Liver (tissue), 9 donors: ENCODE measurements around the gene SPSB1. TPM values are rescaled to one million over a fixed set of nuclear protein-coding genes. Genes with fewer than 3 reads are reported as not detected.

Experiments
- DNase-seq: peaks from one replicate; pipeline ENCODE4 v3.0.0-alpha.2; 2017; ENCODE audit warnings: low spot score
- H3K27ac ChIP-seq, 2 donors: one replicate each; pipeline ENCODE4 v1.7.0; 2013; ENCODE audit warnings: inconsistent platforms in 2 of 2, low read length in 2 of 2, control low read depth in 1 of 2, low read depth in 1 of 2, mild to moderate bottlenecking in 1 of 2
- H3K27me3 ChIP-seq, 4 donors: one replicate each; pipeline versions ENCODE4 v1.6.1 to v1.7.0; 2013; ENCODE audit warnings: low read length in 3 of 4, inconsistent platforms in 1 of 4, mild to moderate bottlenecking in 1 of 4, moderate library complexity in 1 of 4; ENCODE audit not compliant: control insufficient read depth in 4 of 4, insufficient read depth in 4 of 4
- H3K36me3 ChIP-seq, 4 donors: one replicate each; pipeline versions ENCODE4 v1.6.1 to v1.7.0; 2013; ENCODE audit warnings: low read length in 3 of 4, mild to moderate bottlenecking in 3 of 4, low read depth in 1 of 4, moderate library complexity in 1 of 4; ENCODE audit not compliant: control insufficient read depth in 4 of 4, insufficient read depth in 3 of 4
- H3K4me1 ChIP-seq, 4 donors: one replicate each; pipeline versions ENCODE4 v1.6.1 to v1.7.0; 2013; ENCODE audit warnings: low read length in 3 of 4, mild to moderate bottlenecking in 3 of 4, moderate library complexity in 1 of 4; ENCODE audit not compliant: control insufficient read depth in 4 of 4, insufficient read depth in 4 of 4
- H3K4me3 ChIP-seq, 3 donors: one replicate each; pipeline versions ENCODE4 v1.6.1 to v1.7.0; 2013; ENCODE audit warnings: low read length in 3 of 3, control low read depth in 1 of 3, low read depth in 1 of 3, mild to moderate bottlenecking in 1 of 3
- H3K9ac ChIP-seq, 2 donors: one replicate each; pipeline ENCODE4 v1.7.0; 2013; ENCODE audit warnings: low read length in 2 of 2, mild to moderate bottlenecking in 2 of 2, moderate library complexity in 2 of 2, control low read depth in 1 of 2, low read depth in 1 of 2
- H3K9me3 ChIP-seq, 4 donors: one replicate each; pipeline versions ENCODE4 v1.6.1 to v1.7.0; 2013; ENCODE audit warnings: low read length in 3 of 4; ENCODE audit not compliant: control insufficient read depth in 4 of 4
- ATF3 ChIP-seq: IDR thresholded peaks from 2 replicates; pipeline ENCODE4 v1.6.1; 2016; ENCODE audit warnings: antibody characterized with exemption
- CTCF ChIP-seq: fragments of 150-350 bp; IDR thresholded peaks from 2 replicates; pipeline ENCODE4 v1.5.1; 2017; ENCODE audit warnings: improper control_type of control experiment, low read depth, low read length; ENCODE audit not compliant: missing input control
- EGR1 ChIP-seq, 2 donors: IDR thresholded peaks; 2 replicates each; pipeline ENCODE4 v1.6.1; 2016 to 2018; ENCODE audit warnings: antibody characterized with exemption in 2 of 2, low read depth in 2 of 2
- FOXA1 ChIP-seq: IDR thresholded peaks from 2 replicates; pipeline ENCODE4 v1.6.1; 2016; ENCODE audit warnings: antibody characterized with exemption
- FOXA2 ChIP-seq: IDR thresholded peaks from 2 replicates; pipeline ENCODE4 v1.6.1; 2016; ENCODE audit warnings: antibody characterized with exemption
- GABPA ChIP-seq, 2 donors: IDR thresholded peaks in 1 of 2; conservative IDR thresholded peaks in 1 of 2; 2 replicates each; pipeline ENCODE4 v1.6.1; 2016; ENCODE audit warnings: antibody characterized with exemption in 2 of 2, mild to moderate bottlenecking in 1 of 2, moderate library complexity in 1 of 2
- HNF4A ChIP-seq, 2 donors: conservative IDR thresholded peaks; 2 replicates each; pipeline ENCODE4 v1.6.1; 2016; ENCODE audit warnings: antibody characterized with exemption in 2 of 2, mild to moderate bottlenecking in 2 of 2
- HNF4G ChIP-seq: IDR thresholded peaks from 2 replicates; pipeline ENCODE4 v1.6.1; 2016; ENCODE audit warnings: antibody characterized with exemption
- JUND ChIP-seq, 2 donors: IDR thresholded peaks; 2 replicates each; pipeline ENCODE4 v1.6.1; 2016; ENCODE audit warnings: antibody characterized with exemption in 2 of 2
- NR2F2 ChIP-seq: IDR thresholded peaks from 2 replicates; pipeline ENCODE4 v1.6.1; 2016; ENCODE audit warnings: antibody characterized with exemption
- RAD21 ChIP-seq, 2 donors: IDR thresholded peaks; 2 replicates each; pipeline ENCODE4 v1.6.1; 2016; ENCODE audit warnings: antibody characterized with exemption in 2 of 2, mild to moderate bottlenecking in 2 of 2
- REST ChIP-seq: IDR thresholded peaks from 2 replicates; pipeline ENCODE4 v1.6.1; 2016; ENCODE audit warnings: antibody characterized with exemption, mild to moderate bottlenecking
- RXRA ChIP-seq, 2 donors: IDR thresholded peaks; 2 replicates each; pipeline ENCODE4 v1.6.1; 2017 to 2018; ENCODE audit warnings: antibody characterized with exemption in 2 of 2, mild to moderate bottlenecking in 1 of 2
- SP1 ChIP-seq: IDR thresholded peaks from 2 replicates; pipeline ENCODE4 v1.6.1; 2018; ENCODE audit warnings: antibody characterized with exemption, mild to moderate bottlenecking
- TAF1 ChIP-seq: conservative IDR thresholded peaks from 2 replicates; pipeline ENCODE4 v1.6.1; 2016; ENCODE audit warnings: antibody characterized with exemption, mild to moderate bottlenecking
- YY1 ChIP-seq: IDR thresholded peaks from 2 replicates; pipeline ENCODE4 v1.6.1; 2016; ENCODE audit warnings: antibody characterized with exemption, mild to moderate bottlenecking
- WGBS: extraction: QIAGEN DNeasy Blood & Tissue Kit; methylation state at CpG from one replicate; pipeline ENCODE4 v1.1.7; 2013; 5-methylcytosine and 5-hydroxymethylcytosine counted together
- polyA plus RNA-seq, 2 donors: library from polyadenylated mRNA; stranded (reverse) in 1 of 2; unstranded in 1 of 2; fragments of 200-250 nt in 1 of 2; fragments of >200 nt in 1 of 2; fragmentation: Nextera tagmentation in 1 of 2; extraction: Ambion mirVana in 1 of 2; gene quantifications; one replicate each; pipeline versions ENCODE4 v1.2.1 to v1.2.3, GENCODE V29; 2013 to 2015
- total RNA-seq, 2 donors: library from RNA; depleted of rRNA; stranded (reverse); fragments of >200 nt; gene quantifications; one replicate each; pipeline ENCODE4 v1.2.3, GENCODE V29; 2014
- TF ChIP-seq, protein P1 (sequence below): IDR thresholded peaks from 2 replicates; pipeline ENCODE4 v1.6.1; 2016; ENCODE audit warnings: antibody characterized with exemption
- TF ChIP-seq, protein P2 (sequence below): IDR thresholded peaks from 2 replicates; pipeline ENCODE4 v1.6.1; 2016; ENCODE audit warnings: antibody characterized with exemption
- donor health status: healthy.
- donor health status: healthy.
- donor health status: healthy.
- donor health status: healthy.
- donor health status: healthy.

Gene SPSB1
- total and polyA plus RNA-seq, 4 donors = 4.1 to 22.6 (median 14.8) TPM

DNA sequence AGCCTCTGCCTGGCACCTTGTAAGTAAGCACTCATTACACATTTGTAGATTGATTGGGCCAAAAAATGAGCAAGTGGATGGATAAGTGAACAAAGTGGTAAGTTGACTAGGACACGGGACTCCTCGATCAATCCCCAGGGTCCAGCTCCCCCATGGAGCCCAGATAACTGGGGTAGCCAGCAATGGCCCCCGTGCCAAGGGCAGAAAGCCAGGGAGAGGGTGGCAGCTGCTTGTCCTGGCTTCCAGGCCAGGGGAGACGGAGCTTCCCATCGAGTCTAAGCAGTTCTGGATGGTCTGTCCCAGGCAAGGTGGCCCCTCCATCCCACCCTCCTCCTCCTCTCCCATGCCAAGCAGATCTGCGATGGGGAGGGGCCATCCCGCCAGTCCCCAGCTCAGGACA, 91.4 kb downstream of the SPSB1 start:
- Histone ChIP-seq H3K4me1 (no peaks in the 10 kb centered on the region), H3K27ac (no peak overlapping the region), H3K36me3 (no peaks in the 10 kb centered on the region), H3K9ac (no peak overlapping the region), H3K9me3 (no peaks in the 10 kb centered on the region), H3K4me3 (no peak overlapping the region), H3K27me3 (no peaks in the 10 kb centered on the region)
- whole genome bisulfite sequencing = 94% methylated on average over 7 of the region's 7 CpGs
- no peak for DNase-seq
- TF ChIP-seq GABPA (IDR thresholded peaks at IDR 0.05 in 1 of 2, conservative IDR thresholded peaks at IDR 0.05 in 1 of 2) = no peak
- no peak for TF ChIP-seq RAD21 (IDR thresholded peaks at IDR 0.05)
- no peak for TF ChIP-seq JUND (IDR thresholded peaks at IDR 0.05)
- no peak for TF ChIP-seq ATF3
- TF ChIP-seq REST = no peak
- TF ChIP-seq, protein P1, sequence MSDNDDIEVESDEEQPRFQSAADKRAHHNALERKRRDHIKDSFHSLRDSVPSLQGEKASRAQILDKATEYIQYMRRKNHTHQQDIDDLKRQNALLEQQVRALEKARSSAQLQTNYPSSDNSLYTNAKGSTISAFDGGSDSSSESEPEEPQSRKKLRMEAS = no peak
- no peak for TF ChIP-seq EGR1 (IDR thresholded peaks at IDR 0.05; ENCODE audit: low read depth in 2 of 2)
- no peak for TF ChIP-seq HNF4A (conservative IDR thresholded peaks at IDR 0.05)
- no peak for TF ChIP-seq FOXA2
- no peak for TF ChIP-seq NR2F2
- TF ChIP-seq, protein P2, sequence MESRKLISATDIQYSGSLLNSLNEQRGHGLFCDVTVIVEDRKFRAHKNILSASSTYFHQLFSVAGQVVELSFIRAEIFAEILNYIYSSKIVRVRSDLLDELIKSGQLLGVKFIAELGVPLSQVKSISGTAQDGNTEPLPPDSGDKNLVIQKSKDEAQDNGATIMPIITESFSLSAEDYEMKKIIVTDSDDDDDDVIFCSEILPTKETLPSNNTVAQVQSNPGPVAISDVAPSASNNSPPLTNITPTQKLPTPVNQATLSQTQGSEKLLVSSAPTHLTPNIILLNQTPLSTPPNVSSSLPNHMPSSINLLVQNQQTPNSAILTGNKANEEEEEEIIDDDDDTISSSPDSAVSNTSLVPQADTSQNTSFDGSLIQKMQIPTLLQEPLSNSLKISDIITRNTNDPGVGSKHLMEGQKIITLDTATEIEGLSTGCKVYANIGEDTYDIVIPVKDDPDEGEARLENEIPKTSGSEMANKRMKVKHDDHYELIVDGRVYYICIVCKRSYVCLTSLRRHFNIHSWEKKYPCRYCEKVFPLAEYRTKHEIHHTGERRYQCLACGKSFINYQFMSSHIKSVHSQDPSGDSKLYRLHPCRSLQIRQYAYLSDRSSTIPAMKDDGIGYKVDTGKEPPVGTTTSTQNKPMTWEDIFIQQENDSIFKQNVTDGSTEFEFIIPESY = no peak
- no peak for TF ChIP-seq TAF1
- no peak for TF ChIP-seq YY1
- no peak for TF ChIP-seq FOXA1
- no peak for TF ChIP-seq CTCF
- TF ChIP-seq RXRA (IDR thresholded peaks at IDR 0.05) = no peak
- no peak for TF ChIP-seq SP1
- TF ChIP-seq HNF4G = no peak
